Retinal pigment epithelial cell (primary cell): Measurements from ENCODE around the gene PHRF1.

Source experiments
- DNase-seq: peaks from one replicate; pipeline ENCODE4 v3.0.0-alpha.2; 2010; ENCODE audit warnings: low read depth
- H3K4me3 ChIP-seq: 2 replicates; pipeline ENCODE4 v1.5.1; 2011; ENCODE audit warnings: mild to moderate bottlenecking, low read length, control low read depth, moderate library complexity
- TF ChIP-seq, protein P1 (sequence below): conservative IDR thresholded peaks from 2 replicates; pipeline ENCODE4 v1.5.1; 2011; ENCODE audit warnings: low read depth, low read length, control low read depth, inconsistent platforms

PHRF1 gene

DNA sequence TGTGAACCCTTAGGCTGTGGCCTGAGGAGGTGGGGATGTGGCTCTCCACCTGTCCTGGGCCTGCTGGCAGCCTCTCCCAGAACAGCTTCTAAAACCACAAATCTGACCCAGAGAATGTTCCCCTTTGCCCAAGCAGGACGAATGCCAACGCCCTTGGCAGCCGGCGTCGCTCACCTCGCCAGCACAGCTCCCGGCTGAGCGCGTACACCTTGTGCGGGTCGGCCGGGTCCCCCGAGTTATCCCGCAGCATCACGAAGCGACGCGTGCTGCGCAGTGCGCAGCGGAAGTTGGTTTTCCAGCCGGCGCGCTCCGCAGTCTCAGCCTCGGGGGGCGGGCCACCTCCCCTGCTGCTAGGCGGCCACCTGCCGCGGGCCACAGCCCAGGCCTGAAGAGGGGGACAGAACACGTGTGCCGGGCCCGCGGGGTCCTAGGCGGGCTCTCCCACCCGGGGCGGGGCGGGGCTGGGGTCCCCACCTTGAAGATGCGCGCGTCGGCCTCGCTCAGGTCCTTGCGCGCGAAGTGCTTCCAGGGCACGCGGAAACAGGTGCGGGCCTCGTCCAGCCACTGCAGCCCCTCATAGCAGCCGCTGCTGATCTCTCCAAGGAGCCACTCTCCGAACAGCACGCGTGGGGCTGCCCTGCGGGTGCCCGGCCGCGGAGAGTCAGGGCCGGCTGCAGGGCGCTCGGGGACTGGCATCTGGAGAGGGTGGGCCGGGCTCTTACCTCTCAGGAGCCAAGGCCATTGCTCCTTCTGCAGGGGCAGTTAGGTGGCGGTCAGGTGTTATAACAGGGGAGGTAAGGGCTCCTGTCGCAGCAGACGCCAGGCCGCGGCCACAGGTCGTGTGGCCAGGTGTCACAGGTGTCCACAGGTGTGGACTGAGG lies 38.6 kb downstream of the PHRF1 start:
- peak overlapping the region; percentile 73 for H3K4me3 ChIP-seq
- DNase-seq = no peak
- TF ChIP-seq, protein P1, sequence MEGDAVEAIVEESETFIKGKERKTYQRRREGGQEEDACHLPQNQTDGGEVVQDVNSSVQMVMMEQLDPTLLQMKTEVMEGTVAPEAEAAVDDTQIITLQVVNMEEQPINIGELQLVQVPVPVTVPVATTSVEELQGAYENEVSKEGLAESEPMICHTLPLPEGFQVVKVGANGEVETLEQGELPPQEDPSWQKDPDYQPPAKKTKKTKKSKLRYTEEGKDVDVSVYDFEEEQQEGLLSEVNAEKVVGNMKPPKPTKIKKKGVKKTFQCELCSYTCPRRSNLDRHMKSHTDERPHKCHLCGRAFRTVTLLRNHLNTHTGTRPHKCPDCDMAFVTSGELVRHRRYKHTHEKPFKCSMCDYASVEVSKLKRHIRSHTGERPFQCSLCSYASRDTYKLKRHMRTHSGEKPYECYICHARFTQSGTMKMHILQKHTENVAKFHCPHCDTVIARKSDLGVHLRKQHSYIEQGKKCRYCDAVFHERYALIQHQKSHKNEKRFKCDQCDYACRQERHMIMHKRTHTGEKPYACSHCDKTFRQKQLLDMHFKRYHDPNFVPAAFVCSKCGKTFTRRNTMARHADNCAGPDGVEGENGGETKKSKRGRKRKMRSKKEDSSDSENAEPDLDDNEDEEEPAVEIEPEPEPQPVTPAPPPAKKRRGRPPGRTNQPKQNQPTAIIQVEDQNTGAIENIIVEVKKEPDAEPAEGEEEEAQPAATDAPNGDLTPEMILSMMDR = no peak

DNA sequence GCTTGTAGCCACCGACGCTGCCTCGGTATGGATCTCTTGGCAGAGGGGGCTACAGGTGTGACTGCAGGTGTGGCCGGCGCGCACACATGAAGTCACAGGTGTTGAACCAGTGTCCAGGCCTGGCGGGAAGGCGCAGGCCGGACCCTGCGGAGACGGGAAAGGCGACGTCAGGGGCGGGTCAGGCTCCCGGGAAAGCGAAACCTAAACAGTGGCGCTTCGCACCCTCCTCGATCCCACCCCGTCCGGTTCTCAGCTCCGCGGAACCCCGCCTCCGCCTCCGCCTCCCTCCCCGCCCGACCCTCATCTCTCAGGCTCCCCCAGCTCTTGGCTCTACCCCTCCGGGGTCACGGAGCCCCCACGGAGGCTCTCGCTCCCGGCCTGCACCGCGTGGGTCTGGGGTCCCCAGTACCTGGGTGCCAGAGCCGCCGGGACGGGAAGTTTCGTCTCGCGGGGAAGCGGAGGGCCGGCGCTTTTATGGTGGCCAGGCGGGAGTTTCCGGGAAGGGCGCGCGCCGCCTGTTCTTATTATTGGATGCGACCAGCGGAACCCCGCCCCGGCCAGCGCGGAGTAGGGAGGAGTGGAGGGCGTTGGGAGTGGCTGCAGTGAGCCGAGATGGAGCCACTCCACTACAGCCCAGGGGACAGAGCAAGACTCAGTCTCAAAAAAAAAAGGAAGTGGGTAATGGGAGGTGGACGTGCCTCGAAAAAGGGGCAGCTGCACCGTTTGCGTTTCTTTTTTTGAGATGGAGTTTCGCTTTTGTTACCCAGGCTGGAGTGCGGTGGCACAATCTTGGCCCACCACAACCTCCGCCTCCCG lies 39.4 kb downstream of the PHRF1 start, which contains the start of gene IRF7:
IRF7 (minus strand) TSS at position 447 of the 816 bp plus-strand sequence. CDS start 586 bp downstream, outside the sequence.
- peak within 1 kb of the TSS; percentile 73 for H3K4me3 ChIP-seq
- DNase-seq = no peak
- TF ChIP-seq, protein P1 = no peak

DNA sequence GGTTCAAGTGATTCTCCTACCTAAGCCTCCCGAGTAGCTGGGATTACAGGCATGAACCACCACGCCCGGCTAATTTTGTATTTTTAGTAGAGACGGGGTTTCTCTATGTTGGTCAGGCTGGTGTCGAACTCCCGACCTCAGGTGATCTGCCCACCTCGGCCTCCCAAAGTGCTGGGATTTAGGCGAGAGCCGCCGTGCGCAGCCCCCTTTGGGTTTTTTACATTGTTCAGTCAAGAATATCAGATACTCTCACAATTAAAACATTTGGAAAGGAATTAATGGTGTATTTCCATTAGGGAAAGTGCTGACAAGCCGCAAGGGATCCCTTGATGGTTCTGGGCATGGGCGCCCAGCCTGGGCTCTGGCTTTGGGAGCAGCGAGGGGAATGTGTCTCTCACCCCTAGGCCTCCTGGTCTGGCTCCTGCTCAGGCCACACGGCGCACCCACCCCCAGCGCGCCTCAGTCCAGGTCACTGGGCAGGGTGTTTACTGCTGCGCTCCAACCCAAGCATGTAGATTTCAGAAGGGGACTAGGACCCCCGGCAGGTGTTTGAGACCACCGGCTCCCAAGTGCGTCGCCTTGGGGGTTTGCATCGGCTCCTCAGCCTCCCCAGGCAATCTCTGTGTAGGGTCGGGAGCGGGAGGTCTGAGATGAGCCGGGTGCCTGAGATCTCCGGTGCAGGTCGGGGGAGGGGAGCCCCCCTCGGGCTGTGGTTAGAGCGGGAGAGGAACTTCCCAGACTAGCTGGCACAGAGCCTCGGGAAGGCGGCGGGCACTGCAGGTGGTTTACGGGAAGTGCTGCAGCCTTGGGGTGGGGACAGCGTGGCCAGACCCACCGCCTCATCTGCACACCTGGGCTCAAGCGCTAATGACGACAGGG lies 40.3 kb downstream of the PHRF1 start:
- no peak overlapping the region for H3K4me3 ChIP-seq
- no peak for DNase-seq

DNA sequence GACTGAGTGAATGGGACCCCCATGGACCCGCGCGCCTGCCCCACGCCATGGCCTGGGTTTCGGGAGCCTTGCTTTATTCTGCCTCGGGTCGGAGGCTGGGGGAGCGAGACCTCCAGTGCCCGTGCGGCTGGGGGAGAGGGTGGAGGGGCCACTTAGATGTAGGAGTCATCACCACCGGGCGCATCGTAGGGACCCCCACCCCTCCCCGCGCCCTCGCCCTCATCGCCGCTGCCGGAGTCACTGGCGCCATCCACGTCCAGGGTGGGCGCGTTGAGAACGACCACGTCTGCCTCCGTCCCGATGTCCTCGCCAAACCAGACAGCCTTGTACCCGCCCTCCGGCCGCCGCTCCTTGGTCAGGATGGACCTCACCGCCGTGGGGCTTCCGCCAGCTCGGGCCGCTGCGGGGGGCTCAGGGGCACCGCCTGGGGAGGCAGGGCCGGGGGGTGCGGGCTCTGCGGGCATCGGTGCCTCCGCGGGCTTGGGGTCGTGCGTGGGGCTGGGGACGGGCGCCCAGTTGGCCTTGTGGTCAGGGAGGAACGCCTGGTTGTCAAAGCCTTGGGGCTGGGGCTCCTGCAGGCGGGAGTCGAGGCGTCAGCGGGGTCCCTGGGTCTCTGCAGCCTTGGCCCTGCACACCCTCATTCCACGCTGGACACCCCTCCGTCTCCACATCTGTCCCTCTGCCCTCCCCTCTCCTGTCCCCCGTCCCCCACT lies 41.1 kb downstream of the PHRF1 start:
- TF ChIP-seq, protein P1 = no peak
- no peak overlapping the region for H3K4me3 ChIP-seq
- no peak for DNase-seq

More for the DNA sequence above, 40.3 kb downstream of the PHRF1 start:
- TF ChIP-seq, protein P1 = no peak

DNA sequence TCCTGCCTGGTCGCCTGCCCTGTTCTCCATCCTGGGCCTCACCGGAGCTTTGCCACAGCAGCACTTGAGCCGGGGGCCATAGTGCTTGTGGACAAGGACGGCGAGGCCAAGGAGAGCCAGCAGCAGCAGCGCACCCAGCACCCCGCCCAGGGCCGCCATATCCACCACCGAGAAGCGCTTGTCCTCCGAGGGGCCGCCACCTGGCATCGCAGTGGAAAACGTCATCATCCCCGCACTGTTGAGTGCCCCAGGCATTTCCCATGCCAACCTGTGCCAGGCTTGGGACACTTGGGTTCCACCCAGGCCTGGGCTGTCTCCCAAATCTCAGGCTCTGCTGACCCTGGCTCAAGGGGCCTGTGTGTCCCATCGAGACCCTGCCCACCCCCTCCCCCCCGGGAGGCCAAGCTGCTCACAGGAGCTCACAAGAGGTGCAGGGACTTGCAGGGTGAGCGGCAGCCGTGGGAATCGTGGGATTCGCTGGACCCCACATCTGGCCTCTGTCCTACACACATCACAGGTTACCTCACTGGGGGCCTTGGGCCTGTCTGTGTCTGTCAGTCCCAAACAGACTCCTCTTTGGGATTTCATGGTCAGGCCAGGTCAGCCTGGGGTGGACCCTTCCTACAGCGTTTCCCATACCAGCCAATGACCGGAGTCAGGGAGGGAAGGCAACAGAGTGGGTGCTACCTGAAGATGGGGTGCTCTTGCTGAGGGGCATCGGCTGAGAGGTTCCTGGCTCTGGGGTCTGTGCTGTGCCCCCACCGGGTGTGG lies 41.8 kb downstream of the PHRF1 start:
- TF ChIP-seq, protein P1 = no peak
- no peak overlapping the region for H3K4me3 ChIP-seq
- no peak for DNase-seq
